NB4 (cell line): Measurements from ENCODE around the gene TMC2.
"Not testable (repeated sequence)": the region's sequence is repeated elsewhere in the genome, so short reads cannot be mapped to it uniquely, and the experiment has no call there.

Source experiments
- DNase-seq: peaks from one replicate; pipeline ENCODE4 v3.0.0; 2010; ENCODE audit warnings: low read depth
- H3K4me3 ChIP-seq: one replicate; pipeline ENCODE4 v1.5.1; 2011; ENCODE audit warnings: mild to moderate bottlenecking, low read depth, low read length, moderate library complexity
- CTCF ChIP-seq: IDR thresholded peaks from one replicate; pipeline ENCODE4 v1.5.1; 2012; ENCODE audit warnings: low read depth, low read length
- MYC ChIP-seq: IDR thresholded peaks from 2 replicates; pipeline ENCODE4 v1.6.1; 2011; ENCODE audit warnings: low read depth, low read length
- POLR2A ChIP-seq: IDR thresholded peaks from 2 replicates; pipeline ENCODE4 v1.6.1; 2011; ENCODE audit warnings: mild to moderate bottlenecking; ENCODE audit not compliant: insufficient read length; ENCODE audit errors: extremely low read depth
- TF ChIP-seq, protein P1 (sequence below): IDR thresholded peaks from 2 replicates; pipeline ENCODE4 v1.6.1; 2011; ENCODE audit warnings: low read depth, low read length

Gene TMC2

GRCh38 chr20:2663364-2663886 lies 127.1 kb downstream of the TMC2 start:
- DNase-seq, result no peak
- TF ChIP-seq CTCF, result no peak
- TF ChIP-seq, protein P1, sequence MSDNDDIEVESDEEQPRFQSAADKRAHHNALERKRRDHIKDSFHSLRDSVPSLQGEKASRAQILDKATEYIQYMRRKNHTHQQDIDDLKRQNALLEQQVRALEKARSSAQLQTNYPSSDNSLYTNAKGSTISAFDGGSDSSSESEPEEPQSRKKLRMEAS, result no peak
- TF ChIP-seq MYC, result no peak
- TF ChIP-seq POLR2A, result no peak
- peak overlapping the region; percentile 98 for H3K4me3 ChIP-seq

GRCh38 chr20:2663887-2664719 lies 127.7 kb downstream of the TMC2 start, which contains the start of gene IDH3B:
Gene IDH3B, minus strand, starts transcription at chr20:2664216. Its CDS starts 28 bp downstream, at chr20:2664188.
- TF ChIP-seq, protein P1, result peak; percentile 83
- peak; percentile 86 for TF ChIP-seq MYC
- TF ChIP-seq POLR2A, result peak; percentile 90
- TF ChIP-seq CTCF, result no peak
- DNase-seq, result peak; percentile 97

GRCh38 chr20:2671977-2672376 lies 135.6 kb downstream of the TMC2 start:
- no peak overlapping the region for H3K4me3 ChIP-seq
- peak; percentile 84 for DNase-seq
- TF ChIP-seq MYC (no peak), CTCF (peak; percentile 74), POLR2A (no peak)
- TF ChIP-seq, protein P1, result no peak

More at GRCh38 chr20:2663887-2664719, 127.7 kb downstream of the TMC2 start, which contains the start of gene IDH3B:
- H3K4me3 ChIP-seq, result peak within 1 kb of the TSS; percentile 98

DNA sequence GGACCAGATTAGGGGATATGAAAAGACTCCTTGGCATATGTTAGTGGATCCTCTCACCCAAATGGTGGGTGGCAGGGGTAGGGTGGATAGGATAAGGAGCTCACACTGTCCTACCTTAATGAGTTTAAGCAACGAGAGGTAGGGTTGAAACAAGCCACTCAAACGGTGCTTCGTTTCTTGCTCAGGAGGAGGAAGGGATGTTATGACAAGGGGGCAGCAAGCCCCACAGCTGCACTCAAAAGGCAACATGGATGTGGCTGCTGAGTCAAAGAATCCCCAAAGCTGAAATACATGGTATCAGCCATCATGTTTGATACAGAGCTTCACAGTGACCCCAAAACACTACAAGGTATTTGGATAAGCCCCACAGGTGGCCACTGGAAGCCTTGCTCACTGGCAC lies 136.1 kb downstream of the TMC2 start:
- no peak for DNase-seq
- TF ChIP-seq, protein P1, result no peak
- TF ChIP-seq CTCF (no peak), POLR2A (no peak), MYC (no peak)
- H3K4me3 ChIP-seq, result no peak overlapping the region

DNA sequence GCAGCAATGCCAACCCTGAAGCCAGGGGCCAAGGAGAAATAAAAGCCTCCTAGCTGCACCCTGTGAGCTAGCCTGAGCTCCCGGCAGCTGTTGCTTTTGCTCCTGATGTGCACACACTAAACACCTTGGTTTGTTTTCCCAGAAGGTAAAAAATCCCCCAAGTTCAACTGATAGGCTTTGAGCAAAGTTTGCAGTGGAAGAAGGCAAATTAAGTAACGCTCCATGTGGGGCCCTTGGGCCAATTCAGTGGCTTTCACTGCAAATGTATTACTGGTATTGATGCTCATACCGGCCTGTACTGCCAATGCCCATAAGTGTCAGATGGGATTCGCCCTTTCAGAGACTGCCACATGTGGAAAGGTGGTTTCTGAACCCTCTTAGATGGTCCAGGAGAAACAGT lies 137.1 kb downstream of the TMC2 start:
- DNase-seq, result no peak
- H3K4me3 ChIP-seq, result no peak overlapping the region
- TF ChIP-seq MYC, result no peak
- TF ChIP-seq, protein P1, result no peak

- no peak overlapping the region for H3K4me3 ChIP-seq
- TF ChIP-seq MYC (0 out of 2 replicates have a peak, but pooled peaks have one; percentile 27), CTCF (no peak), POLR2A (no peak)
- TF ChIP-seq, protein P1, result 0 out of 2 replicates have a peak, but pooled peaks have one; percentile 7
- peak; percentile 65 for DNase-seq
These were observed 143.7 kb downstream of the TMC2 start for GRCh38 chr20:2680046-2680445.

DNA sequence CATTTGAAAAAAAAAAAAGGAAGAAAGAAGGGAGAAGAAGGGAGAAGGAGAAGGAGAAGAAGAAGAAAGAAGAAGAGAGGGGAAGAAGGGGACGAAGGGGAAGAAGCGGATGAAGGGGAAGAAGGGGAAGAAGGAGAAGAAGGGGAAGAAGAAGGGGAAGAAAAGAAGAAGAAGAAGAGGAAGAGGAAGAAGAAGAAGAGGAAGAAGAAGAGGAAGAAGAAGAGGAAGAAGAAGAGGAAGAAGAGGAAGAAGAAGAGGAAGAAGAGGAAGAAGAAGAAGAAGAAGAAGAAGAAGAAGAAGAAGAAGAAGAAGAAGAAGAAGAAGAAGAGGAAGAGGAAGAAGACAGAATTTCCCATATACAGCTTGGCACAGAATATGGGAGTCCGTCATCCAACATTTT lies 145.7 kb downstream of the TMC2 start:
- not testable (repeated sequence) for DNase-seq, H3K4me3 ChIP-seq
